DND-41 (cell line): ENCODE results near the gene GADD45GIP1.
A peak's percentile ranks its signal among the peaks of the same experiment; 100 is the strongest.

Source experiments
- ATAC-seq: fragments of 200-7000 bp; cut with Tn5 transposase; 3 replicates; pipeline ENCODE4 v1.9.1; 2021; ENCODE audit warnings: low read depth; ENCODE audit not compliant: insufficient read depth
- DNase-seq: peaks from one replicate; pipeline ENCODE4 v3.0.0-alpha.2; 2020
- H2AFZ ChIP-seq: 2 replicates; pipeline ENCODE4 v1.6.0; 2012; ENCODE audit warnings: low read depth, low read length
- H3K27ac ChIP-seq: 2 replicates; pipeline ENCODE4 v1.5.1; 2012; ENCODE audit warnings: low read length, inconsistent platforms
- H3K27me3 ChIP-seq: fragments of 200-600 bp; sonication (generic); 2 replicates; pipeline ENCODE4 v1.6.0; 2012; ENCODE audit warnings: low read length, mild to moderate bottlenecking, inconsistent platforms; ENCODE audit not compliant: insufficient read depth, poor library complexity
- H3K36me3 ChIP-seq: 2 replicates; pipeline ENCODE4 v1.5.1; 2012; ENCODE audit warnings: low read length, inconsistent platforms; ENCODE audit not compliant: insufficient read depth
- H3K4me1 ChIP-seq: 2 replicates; pipeline ENCODE4 v1.5.1; 2012; ENCODE audit warnings: mild to moderate bottlenecking, low read length; ENCODE audit not compliant: insufficient read depth
- H3K4me2 ChIP-seq: 2 replicates; pipeline ENCODE4 v1.6.0; 2012; ENCODE audit warnings: mild to moderate bottlenecking, moderate library complexity, low read length, inconsistent platforms; ENCODE audit not compliant: insufficient read depth
- H3K4me3 ChIP-seq, 2 experiments: fragments of 200-600 bp in 1 of 2; shearing (Covaris generic) in 1 of 2; 2 replicates each; pipeline ENCODE4 v1.5.1; 2012 to 2016; ENCODE audit warnings: inconsistent platforms in 2 of 2, low read length in 2 of 2, mild to moderate bottlenecking in 2 of 2, low read depth in 1 of 2, moderate library complexity in 1 of 2
- H3K79me2 ChIP-seq: 2 replicates; pipeline ENCODE4 v1.6.0; 2012; ENCODE audit warnings: low read length, inconsistent platforms; ENCODE audit not compliant: insufficient read depth
- H3K9ac ChIP-seq: 2 replicates; pipeline ENCODE4 v1.6.0; 2012; ENCODE audit warnings: low read depth, mild to moderate bottlenecking, inconsistent platforms, low read length, moderate library complexity
- H3K9me3 ChIP-seq: 2 replicates; pipeline ENCODE4 v1.5.1; 2012; ENCODE audit warnings: low read length, moderate library complexity, mild to moderate bottlenecking, inconsistent platforms; ENCODE audit not compliant: insufficient read depth, severe bottlenecking
- H4K20me1 ChIP-seq: 2 replicates; pipeline ENCODE4 v1.6.0; 2012; ENCODE audit warnings: low read length; ENCODE audit not compliant: insufficient read depth
- EZH2 ChIP-seq: IDR thresholded peaks from 3 replicates; pipeline ENCODE4 v1.6.1; 2012; ENCODE audit warnings: borderline replicate concordance, low read depth, mild to moderate bottlenecking, moderate library complexity, low read length, inconsistent platforms; ENCODE audit not compliant: severe bottlenecking
- TF ChIP-seq, protein P1 (sequence below): IDR thresholded peaks from 2 replicates; pipeline ENCODE4 v1.5.1; 2012; ENCODE audit warnings: borderline replicate concordance, low read length, moderate library complexity, mild to moderate bottlenecking; ENCODE audit not compliant: poor library complexity, severe bottlenecking; ENCODE audit errors: extremely low read depth

GADD45GIP1 gene

DNA sequence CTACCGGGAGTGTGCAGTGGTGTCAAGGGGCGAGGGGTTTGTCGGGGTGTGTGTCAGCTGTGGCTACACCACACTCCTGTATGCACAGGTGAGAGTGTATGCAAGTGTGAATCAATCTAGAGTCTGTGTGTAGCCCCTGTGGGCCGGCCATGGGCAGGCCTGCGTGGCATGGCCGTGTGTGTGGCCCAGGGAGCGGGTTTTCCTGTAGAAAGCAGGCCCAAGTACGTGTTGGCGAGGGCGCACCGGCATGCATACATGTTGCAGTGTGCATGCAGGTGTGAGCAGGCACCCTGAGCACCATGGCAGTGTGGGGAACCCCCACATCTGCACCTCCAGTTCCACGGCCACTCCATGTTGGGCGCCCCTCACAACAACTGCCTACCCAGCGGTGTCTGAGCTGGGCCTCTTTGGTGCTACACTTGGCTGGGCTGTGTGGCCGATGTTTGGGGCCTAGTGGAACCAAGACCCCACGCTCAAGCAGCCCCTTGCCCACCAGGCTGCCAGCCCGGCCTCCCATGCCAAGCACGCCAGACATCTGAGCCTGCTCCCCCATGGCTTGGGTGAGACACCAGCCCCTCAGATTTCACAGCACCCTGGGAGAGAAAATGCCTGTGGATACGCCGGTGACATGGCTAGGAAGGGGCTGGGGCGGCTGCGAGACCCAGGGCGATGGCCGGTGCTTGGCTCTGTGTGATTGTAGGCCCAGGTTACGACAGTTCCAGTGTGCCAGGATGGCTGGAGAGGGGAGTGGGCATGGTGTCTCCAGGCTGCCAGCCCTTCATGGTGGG lies 40.4 kb upstream of the GADD45GIP1 start:
- peaks cover 4% of the 10 kb centered on the region; the same call in 1 of the 2 replicates for H3K79me2 ChIP-seq
- no peak overlapping the region for H3K9ac ChIP-seq
- H4K20me1 ChIP-seq: peaks cover 27% of the 10 kb centered on the region
- H2AFZ ChIP-seq: no peak overlapping the region
- no peak overlapping the region for H3K27ac ChIP-seq
- peaks cover 19% of the 10 kb centered on the region for H3K4me1 ChIP-seq
- H3K4me3 ChIP-seq: no peak overlapping the region
- TF ChIP-seq, protein P1, sequence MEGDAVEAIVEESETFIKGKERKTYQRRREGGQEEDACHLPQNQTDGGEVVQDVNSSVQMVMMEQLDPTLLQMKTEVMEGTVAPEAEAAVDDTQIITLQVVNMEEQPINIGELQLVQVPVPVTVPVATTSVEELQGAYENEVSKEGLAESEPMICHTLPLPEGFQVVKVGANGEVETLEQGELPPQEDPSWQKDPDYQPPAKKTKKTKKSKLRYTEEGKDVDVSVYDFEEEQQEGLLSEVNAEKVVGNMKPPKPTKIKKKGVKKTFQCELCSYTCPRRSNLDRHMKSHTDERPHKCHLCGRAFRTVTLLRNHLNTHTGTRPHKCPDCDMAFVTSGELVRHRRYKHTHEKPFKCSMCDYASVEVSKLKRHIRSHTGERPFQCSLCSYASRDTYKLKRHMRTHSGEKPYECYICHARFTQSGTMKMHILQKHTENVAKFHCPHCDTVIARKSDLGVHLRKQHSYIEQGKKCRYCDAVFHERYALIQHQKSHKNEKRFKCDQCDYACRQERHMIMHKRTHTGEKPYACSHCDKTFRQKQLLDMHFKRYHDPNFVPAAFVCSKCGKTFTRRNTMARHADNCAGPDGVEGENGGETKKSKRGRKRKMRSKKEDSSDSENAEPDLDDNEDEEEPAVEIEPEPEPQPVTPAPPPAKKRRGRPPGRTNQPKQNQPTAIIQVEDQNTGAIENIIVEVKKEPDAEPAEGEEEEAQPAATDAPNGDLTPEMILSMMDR: no peak
- no peak for TF ChIP-seq EZH2
- no peaks in the 10 kb centered on the region for H3K36me3 ChIP-seq
- peaks cover 6% of the 10 kb centered on the region for H3K27me3 ChIP-seq
- ATAC-seq (no peak), DNase-seq (no peak)
- peak overlapping the region; percentile 37; the same call in 1 of the 2 replicates for H3K4me2 ChIP-seq
- no peaks in the 10 kb centered on the region for H3K9me3 ChIP-seq

DNA sequence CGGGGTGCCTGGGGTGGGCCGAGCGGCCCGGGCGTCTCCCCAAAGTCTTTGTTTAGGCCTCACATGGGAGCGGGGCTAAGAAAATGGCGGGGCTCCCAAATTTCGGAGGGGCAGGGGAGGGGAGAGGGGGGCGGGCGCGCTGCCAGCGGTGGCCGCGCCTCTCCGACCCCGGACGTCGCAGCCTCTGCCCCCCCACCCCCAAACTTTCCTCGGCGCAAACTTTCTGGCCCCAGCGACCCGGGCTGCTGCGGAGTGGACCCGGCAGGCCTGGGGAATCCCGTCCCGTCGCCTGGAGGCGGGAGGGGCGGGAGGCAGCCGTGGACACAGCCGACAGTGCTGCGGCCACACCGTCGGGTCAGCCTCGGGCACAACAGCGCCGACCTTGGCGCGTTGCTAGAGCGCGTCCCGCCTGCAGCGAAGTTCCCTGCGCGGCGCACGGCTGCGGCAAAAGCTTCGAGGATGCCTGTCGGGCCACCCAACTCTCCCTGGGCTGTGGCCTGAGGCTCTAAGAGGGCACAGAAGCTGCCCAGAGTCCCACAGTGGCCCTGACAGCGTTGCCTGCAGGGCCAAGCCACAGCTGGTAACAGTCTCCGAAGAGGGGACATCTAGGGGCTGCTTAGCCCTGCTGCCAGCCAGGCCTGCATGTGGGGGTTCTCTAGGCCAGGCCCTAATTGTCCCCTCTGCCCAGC lies 39.5 kb upstream of the GADD45GIP1 start:
- Histone ChIP-seq H3K27me3 (peaks cover 6% of the 10 kb centered on the region), H3K4me2 (peak overlapping the region; percentile 76), H3K36me3 (no peaks in the 10 kb centered on the region), H4K20me1 (peaks cover 25% of the 10 kb centered on the region), H3K79me2 (peaks cover 4% of the 10 kb centered on the region; the same call in 1 of the 2 replicates), H3K4me3 (peak overlapping the region in 1 of 2 experiments; percentile 60; a peak in 2 of 4 replicates), H3K27ac (no peak overlapping the region), H3K4me1 (peaks cover 19% of the 10 kb centered on the region), H2AFZ (no peak overlapping the region), H3K9me3 (no peaks in the 10 kb centered on the region), H3K9ac (peak overlapping the region; percentile 46; the same call in 1 of the 2 replicates)
- DNase-seq: no peak
- TF ChIP-seq, protein P1: no peak
- no peak for TF ChIP-seq EZH2
- no peak for ATAC-seq

DNA sequence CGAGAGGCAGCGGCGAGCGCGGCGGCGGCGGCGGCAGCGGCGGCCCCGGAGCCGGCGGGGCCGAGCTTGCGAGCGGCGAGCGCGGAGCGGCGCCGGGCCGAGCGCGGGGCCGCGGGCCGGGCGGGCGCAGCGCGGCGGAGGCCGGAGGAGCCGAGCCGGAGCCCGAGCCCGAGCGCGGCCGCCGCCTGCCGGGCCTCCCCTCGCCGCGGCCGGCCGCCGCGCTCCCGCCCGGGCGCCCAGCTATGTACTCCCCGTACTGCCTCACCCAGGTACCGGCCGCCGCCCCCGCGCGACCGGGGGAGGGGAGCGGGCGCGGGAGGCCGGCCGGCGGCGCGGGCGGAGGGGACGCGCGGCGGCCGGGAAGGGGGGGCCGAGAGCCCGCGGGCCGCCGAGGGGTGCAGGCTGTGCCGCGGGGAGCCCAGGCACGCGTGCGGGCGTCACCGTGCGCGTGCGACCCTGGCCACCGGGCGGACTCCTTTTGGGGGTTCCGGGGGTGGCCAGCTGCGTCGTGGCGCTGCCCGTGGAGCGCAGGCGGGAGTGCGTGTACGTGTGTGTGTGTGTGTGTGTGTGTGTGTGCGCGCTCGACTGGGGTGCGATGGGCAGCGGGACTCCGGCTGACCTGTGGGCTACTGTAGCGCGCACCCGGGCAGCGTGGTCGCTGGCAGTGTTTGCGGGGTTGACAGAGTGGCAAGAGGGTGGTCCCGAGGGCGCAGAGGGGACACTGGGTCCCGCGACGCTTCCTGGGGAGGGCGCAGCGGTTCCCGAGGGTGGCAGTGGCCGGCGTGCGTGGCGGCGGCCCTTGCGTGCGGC lies 38.8 kb upstream of the GADD45GIP1 start:
- peak overlapping the region; percentile 76 for H3K4me2 ChIP-seq
- peaks cover 6% of the 10 kb centered on the region for H3K27me3 ChIP-seq
- H3K27ac ChIP-seq: no peak overlapping the region
- H3K4me1 ChIP-seq: peaks cover 19% of the 10 kb centered on the region
- H3K4me3 ChIP-seq: peak overlapping the region in 1 of 2 experiments; percentile 60; a peak in 2 of 4 replicates
- ATAC-seq (peak; percentile 12; the same call in 1 of the 3 replicates), DNase-seq (no peak)
- peaks cover 19% of the 10 kb centered on the region; the same call in 1 of the 2 replicates for H4K20me1 ChIP-seq
- peak overlapping the region; percentile 43; the same call in 1 of the 2 replicates for H2AFZ ChIP-seq
- no peaks in the 10 kb centered on the region for H3K9me3 ChIP-seq
- H3K36me3 ChIP-seq: no peaks in the 10 kb centered on the region
- peak overlapping the region; percentile 46 for H3K9ac ChIP-seq
- TF ChIP-seq EZH2: no peak
- TF ChIP-seq, protein P1: peak; percentile 36
- peaks cover 4% of the 10 kb centered on the region; the same call in 1 of the 2 replicates for H3K79me2 ChIP-seq
